ENCODE measurements around the gene ABR. TPM values are rescaled to one million over a fixed set of nuclear protein-coding genes. Genes with fewer than 3 reads are reported as not detected.

ABR gene
- polyA plus RNA-seq, 1 donor from 2014 or later: 34.5 TPM

DNA sequence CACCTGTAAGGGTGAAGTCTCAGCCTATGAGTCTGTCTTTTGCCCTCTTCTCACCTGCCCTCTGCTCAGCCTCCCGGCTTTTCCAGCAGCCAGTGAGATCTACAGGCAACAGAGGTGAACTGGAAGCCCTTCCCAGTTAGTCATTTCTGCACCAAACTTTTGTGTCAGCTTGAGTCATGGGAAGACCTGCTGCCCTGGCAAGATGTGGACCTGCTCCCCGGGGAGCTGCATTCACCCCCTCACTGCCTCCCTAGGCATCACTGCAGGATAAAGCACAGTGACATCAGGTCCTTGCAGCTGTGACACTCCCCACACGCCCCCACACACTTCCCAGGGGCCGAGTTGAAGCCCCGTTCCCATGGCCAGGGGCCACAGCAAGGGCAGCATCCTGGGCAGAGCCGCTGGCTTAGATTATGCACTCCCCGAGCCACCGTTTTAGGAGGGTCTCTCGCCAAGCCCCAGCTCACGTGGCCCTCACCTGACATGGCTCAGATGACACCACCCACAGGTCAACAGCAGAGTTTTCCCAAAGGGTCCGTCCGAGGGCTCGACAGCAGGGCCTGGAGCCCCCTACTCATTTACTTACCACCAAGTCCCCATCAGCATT lies 6.5 kb upstream of the ABR start:
- Histone ChIP-seq H2AFZ (ENCODE audit: low read depth, low read length) (no peak overlapping the region), H3K9me2 (ENCODE audit: insufficient read depth, low read length) (no peaks in the 10 kb centered on the region), H3K9ac (ENCODE audit: low read length) (no peak overlapping the region), H3K4me2 (ENCODE audit: low read length) (no peak overlapping the region), H3K9me3 (ENCODE audit: low read length) (no peaks in the 10 kb centered on the region), H3K27me3 (ENCODE audit: insufficient read depth, low read depth, low read length) (no peaks in the 10 kb centered on the region), H4K20me1 (ENCODE audit: insufficient read depth) (no peaks in the 10 kb centered on the region), H3K36me3 (ENCODE audit: insufficient read depth, low read length) (no peaks in the 10 kb centered on the region), H3K27ac (ENCODE audit: low read length) (no peak overlapping the region), H3K79me2 (replicated peaks; ENCODE audit: insufficient read depth, low read length) (no peaks in the 10 kb centered on the region), H3K4me3 (ENCODE audit: low read length) (no peak overlapping the region), H3F3A (ENCODE audit: insufficient read depth, low read length, poor library complexity, severe bottlenecking) (no peaks in the 10 kb centered on the region)
- no peak for TF ChIP-seq REST (IDR thresholded peaks at IDR 0.05; ENCODE audit: borderline replicate concordance)
- no peak for TF ChIP-seq TAF1 (IDR thresholded peaks at IDR 0.05; ENCODE audit: low read depth)
- TF ChIP-seq MXI1 (conservative IDR thresholded peaks at IDR 0.05; ENCODE audit: poor library complexity, severe bottlenecking): no peak
- no peak for TF ChIP-seq POLR2AphosphoS5 (IDR thresholded peaks at IDR 0.05)
- TF ChIP-seq EP300 (conservative IDR thresholded peaks at IDR 0.05; ENCODE audit: poor library complexity, severe bottlenecking): no peak
- no peak for TF ChIP-seq CTCF (IDR thresholded peaks at IDR 0.05; ENCODE audit: poor library complexity, severe bottlenecking)
- TF ChIP-seq SMC3 (conservative IDR thresholded peaks at IDR 0.05; ENCODE audit: poor library complexity): no peak
- TF ChIP-seq EZH2 (IDR thresholded peaks at IDR 0.05; ENCODE audit: borderline replicate concordance, insufficient read depth, low read length, poor library complexity, severe bottlenecking): no peak
- TF ChIP-seq RAD21 (conservative IDR thresholded peaks at IDR 0.05): no peak

- Histone ChIP-seq H3K9me2 (ENCODE audit: insufficient read depth, low read length) (no peaks in the 10 kb centered on the region), H3K9ac (ENCODE audit: low read length) (no peak overlapping the region), H2AFZ (ENCODE audit: low read depth, low read length) (no peak overlapping the region), H3F3A (ENCODE audit: insufficient read depth, low read length, poor library complexity, severe bottlenecking) (no peaks in the 10 kb centered on the region), H3K9me3 (ENCODE audit: low read length) (no peaks in the 10 kb centered on the region), H3K4me2 (ENCODE audit: low read length) (no peak overlapping the region), H3K27me3 (ENCODE audit: insufficient read depth, low read depth, low read length) (no peaks in the 10 kb centered on the region), H3K4me3 (ENCODE audit: low read length) (no peak overlapping the region), H3K27ac (ENCODE audit: low read length) (no peak overlapping the region), H4K20me1 (ENCODE audit: insufficient read depth) (no peaks in the 10 kb centered on the region), H3K36me3 (ENCODE audit: insufficient read depth, low read length) (no peaks in the 10 kb centered on the region), H3K79me2 (replicated peaks; ENCODE audit: insufficient read depth, low read length) (no peaks in the 10 kb centered on the region)
- TF ChIP-seq EZH2 (IDR thresholded peaks at IDR 0.05; ENCODE audit: borderline replicate concordance, insufficient read depth, low read length, poor library complexity, severe bottlenecking): no peak
- no peak for TF ChIP-seq REST (IDR thresholded peaks at IDR 0.05; ENCODE audit: borderline replicate concordance)
- TF ChIP-seq RAD21 (conservative IDR thresholded peaks at IDR 0.05): no peak
- TF ChIP-seq POLR2AphosphoS5 (IDR thresholded peaks at IDR 0.05): no peak
- TF ChIP-seq SMC3 (conservative IDR thresholded peaks at IDR 0.05; ENCODE audit: poor library complexity): no peak
- TF ChIP-seq MXI1 (conservative IDR thresholded peaks at IDR 0.05; ENCODE audit: poor library complexity, severe bottlenecking): no peak
- TF ChIP-seq TAF1 (IDR thresholded peaks at IDR 0.05; ENCODE audit: low read depth): no peak
- TF ChIP-seq CTCF (IDR thresholded peaks at IDR 0.05; ENCODE audit: poor library complexity, severe bottlenecking): no peak
- no peak for TF ChIP-seq EP300 (conservative IDR thresholded peaks at IDR 0.05; ENCODE audit: poor library complexity, severe bottlenecking)
These were observed 3.5 kb upstream of the ABR start for GRCh38 chr17:1183171-1183873.
